GM21447 (cell line): ENCODE measurements around the gene SIX2.

ENCODE experiments used
- ATAC-seq: cut with Tn5 transposase; IDR thresholded peaks from one replicate; pipeline ENCODE4 v1.9.1; 2021; ENCODE audit not compliant: unreplicated experiment

The SIX2 gene

DNA sequence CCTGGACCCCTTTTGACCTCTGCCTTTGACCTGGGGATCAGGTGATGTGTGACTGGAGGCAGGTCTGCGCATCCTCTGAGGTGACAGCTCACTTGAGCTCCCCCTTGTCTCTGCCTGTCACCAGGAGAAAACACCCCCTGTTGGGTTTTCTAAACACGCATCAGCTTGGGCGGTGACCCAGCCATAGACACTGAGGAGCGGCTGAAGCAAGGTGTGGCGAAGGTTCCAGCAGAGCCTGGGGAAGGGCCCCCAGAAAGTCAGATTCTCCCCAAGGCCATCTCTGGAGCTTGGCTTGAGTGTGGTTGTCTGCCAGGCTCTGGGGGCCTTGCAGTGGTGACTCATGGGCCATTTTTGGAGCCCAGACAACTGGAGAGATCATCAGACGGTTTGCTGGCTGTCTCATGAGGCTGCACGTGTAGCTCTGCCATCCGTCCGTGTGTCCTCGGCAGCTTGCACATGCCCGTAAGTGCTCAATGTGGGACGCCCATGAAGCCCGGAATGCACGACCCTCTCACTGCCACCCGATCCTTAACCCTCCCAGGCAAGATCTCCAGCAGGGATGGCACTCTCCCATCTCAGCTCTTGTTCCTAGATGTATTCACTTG lies 38.3 kb downstream of the SIX2 start:
- no peak for ATAC-seq

DNA sequence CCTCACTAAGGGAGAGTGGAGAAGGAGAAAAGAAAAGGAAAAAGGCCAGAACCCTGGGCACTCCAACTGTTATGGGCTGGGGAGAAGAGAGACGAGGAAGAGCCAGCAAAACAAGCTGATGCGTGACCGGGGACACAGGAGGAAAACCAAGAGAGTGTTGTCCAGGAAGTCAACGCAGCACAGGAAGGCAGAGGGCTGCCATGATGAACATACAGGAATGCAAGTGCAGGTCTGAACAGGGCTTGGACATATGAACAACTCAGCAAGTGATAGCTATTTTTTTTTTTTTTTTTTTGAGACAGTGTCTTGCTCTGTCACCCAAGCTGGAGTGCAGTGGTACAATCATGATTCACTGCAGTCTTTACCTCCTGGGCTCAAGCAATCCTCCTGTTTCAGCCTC lies 39.3 kb downstream of the SIX2 start:
- no peak for ATAC-seq

DNA sequence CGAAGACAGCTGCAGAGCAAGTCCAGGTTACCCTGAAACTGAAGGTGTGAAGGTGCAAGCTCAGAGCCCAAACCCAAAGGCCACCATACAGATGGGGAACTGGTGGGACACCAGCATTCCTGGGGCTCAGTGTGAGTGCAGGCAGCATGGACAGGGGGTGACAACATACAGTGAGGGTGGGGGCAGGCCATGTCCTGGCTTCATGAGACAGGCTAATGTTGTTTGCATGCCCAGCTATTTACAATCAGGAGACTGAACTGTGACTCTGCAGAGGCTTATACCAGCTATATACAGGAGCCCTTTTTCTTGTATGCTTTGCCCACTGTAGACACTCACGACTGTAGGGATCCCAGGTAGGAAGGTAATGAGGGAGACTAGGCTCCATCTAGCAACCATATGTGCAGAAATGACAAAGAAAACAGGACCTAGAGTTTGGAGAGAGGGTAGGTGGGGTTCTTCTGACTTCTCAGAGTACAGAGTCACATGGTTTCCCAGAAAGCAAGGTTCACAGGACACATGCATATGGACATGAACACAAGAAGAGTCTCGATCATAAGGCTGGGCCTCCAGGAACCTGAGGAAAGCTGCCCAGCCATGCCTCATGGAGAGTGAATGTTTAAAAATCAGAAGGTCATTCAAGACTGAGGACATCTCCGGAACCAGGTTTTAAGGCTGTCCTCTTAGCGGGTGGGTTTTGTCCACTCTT lies 41.4 kb downstream of the SIX2 start:
- no peak for ATAC-seq

DNA sequence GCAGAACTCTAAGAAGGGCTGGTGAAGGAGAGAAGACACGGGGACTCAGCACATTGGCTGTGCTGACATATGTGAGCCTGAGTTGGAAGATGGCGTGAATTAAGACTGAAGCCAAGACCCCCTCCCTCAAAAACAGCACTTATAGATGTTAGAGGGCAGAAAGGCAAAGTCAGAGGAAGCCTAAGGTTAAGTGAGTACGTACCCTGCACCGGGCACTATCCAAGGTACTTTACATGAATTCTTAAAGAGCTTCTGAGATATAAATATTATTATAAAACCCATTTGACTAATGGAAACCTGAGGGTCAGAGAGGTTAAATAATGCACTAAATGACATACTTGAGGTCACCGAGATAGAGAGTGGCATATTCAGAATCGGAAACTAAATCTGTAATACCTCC lies 42.2 kb downstream of the SIX2 start:
- no peak for ATAC-seq

DNA sequence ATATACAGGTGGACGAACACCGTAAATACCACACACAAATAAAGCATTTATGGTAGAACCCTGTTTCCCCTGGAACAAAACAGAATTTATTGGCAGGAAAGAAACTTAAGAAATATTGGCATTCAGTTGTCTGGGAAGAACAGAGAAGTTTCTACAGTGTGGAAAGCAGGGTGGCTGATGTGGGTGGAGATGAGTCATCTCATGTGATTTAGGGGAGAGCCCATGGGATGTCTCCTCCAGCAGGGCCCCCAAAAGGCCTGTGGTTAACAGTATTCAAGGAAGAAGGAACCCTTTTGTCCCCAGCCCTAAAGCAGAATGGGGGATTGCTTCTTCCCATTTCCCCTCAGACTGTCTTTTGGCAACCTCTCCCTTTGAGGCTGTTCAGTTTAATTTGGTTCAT lies 43.6 kb downstream of the SIX2 start:
- no peak for ATAC-seq

DNA sequence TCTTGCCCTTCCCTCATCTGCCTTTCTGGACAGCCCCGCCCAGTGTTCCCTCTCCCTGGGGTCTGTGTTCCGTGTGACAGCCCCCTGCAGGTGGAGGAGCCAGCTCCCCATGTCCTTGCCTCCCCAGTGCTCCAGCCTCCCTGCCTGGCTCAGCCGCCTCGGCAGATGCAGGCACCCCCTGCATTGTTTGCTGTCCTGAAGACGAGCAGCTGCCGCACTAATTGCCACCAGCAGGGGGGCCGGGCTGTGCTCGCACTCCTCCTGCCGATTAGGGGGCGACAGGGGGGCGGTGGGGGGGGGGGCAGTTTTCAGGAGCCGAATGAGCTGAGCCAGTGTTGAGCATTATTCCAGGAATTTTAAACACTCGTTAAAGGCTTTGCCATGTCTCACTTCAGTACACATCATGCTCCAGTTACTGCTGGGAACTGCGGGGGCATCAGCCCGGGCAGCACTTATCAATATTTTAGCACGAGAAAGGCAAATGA lies 44.5 kb downstream of the SIX2 start:
- no peak for ATAC-seq

DNA sequence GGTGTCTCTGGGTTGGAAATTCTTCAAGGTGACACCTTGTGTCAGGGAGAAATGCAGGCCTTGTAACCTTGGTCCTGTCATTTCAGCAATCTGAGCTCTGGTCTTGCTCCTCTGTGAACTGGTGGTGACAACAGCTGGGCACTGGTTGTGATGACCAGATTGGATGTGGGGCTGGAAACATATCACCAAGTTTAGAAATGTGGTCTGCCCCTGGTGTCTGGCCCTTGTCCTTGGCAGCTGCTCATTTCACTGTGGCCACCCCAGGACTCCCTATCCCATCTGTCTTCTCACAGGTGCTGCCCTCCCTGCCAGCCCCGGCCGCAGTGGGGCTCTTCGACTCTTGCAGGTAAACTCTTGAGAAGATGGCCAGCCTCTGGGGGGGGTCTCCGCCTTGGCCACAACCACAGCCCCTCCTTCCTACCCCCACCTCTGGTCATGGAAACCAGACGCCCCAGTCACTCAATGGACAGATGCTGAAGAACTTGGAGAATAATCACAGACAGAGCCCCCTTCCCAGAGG lies 47.0 kb downstream of the SIX2 start:
- no peak for ATAC-seq

DNA sequence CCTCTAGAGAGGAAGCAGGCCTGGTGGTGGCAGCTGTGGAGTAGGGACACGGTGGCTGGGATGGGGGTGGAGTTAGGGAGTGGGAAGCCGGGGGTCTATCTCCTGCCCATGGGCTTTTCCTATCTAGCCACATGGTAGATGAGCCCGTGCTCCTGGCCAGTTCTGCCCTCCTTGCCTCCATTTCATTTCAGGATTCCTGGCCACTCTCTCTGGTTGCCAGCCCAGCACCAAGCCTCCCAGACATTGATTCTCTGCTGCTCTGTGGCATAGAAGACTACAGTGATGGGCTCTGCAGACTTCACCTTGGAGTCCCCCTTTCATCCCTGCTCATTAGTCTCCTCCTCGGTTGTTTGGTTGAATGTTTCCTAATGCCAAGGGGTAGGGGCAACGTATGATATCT lies 48.4 kb downstream of the SIX2 start:
- ATAC-seq, result no peak

DNA sequence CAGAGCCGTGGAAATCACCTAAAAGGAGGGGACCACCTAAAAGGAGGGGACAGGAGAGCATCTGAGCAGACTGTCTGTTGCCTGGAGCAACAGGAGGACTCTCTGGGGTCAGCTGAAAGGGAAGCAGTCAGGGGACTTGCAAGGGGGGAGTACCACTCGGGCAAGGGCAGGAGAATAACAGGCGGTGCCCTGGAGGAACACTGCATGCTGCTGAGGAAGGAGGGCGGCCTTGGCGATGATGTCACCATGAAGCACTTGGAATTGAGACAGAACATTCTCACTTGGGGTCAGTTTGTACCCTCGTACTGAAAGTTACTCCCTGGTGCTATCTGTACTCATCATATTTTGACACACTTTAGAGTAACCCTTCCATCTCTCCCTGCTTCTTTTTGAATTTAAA lies 49.4 kb downstream of the SIX2 start:
- ATAC-seq, result no peak

DNA sequence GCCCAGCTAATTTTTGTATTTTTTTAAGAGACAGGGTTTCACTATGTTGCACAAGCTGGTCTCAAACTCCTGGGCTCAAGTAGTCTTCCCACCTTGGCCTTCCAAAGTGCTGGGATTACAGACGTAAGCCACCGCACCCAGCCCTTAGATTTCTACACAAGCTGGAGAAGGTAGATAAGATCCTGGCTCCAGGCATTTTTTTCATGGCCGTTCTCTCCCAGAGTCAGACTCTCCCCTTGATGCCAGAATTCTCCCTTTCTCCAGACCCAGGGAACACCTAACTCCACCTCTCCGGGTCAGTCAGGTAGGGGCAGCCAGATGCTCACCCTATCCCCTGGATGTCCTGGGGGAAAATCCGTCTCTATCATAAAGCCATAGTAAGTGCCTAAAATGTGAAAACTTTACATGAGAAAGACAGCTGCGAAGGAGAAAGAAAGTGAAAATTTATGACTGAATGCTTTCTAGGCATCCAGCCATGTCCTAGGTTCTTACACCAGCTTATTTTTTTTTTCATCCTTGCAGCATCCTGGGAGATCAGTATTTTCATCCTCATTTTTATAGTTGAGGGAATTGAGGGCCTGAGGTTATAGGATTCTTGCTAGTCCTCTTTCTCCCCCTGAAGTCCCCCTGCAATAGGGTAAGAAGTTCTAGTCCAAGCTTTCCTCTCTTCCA lies 51.5 kb downstream of the SIX2 start:
- no peak for ATAC-seq

DNA sequence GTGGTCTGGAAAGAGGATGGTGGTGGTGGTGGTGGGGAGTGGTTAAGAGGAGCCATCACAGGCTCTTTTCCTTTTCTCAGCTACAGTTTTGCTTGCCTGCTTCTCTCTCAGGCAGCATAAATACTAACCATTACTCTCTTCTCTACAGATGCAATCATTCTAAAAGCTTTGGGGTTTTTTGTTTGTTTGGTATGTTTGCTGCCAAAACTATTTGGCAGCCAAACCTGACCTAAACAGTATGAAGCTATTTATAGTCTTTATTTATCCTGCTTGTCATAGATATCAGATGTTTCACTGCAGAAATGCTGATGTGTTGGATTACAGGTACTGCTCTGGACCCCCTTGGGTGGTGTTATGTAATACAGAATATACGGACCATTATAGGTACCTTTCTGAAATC lies 52.4 kb downstream of the SIX2 start:
- no peak for ATAC-seq

DNA sequence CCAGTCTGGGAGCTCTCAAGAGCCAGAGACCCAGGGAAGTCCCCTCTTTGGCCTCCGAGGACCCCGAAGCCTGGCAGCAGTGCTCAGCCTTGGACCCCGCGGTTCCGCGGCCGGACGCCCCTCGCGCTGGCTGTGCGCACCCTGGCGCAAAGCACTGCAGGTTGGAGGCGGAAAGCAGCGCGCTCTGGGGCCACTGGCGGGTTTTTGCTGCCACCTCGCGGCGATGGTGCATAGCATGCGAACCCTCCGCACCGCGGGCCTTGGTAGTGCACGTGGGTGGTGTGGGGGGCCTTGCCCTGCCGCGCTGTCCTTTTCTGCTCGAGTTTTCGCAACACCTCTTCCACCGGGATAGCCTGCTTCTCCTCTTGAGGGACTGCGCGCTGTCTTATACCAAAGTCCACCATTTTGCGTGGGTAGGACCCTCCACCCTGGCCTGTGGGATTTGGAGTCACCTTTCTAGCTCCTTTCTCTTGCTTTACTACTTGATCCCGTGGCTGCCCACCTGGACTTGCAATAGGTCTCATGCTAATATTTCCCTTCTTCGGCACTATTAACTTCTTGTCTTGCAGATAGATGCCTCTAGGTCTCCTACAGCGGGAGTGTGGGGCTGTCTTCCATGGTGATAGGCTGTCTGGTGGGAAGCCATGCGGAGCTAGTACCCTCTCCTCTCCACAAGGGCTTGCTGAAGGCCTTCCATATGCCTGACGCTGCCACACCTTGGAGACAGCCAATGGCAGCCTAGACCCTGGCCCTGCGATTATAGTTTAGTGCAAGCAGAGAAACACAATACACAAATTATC lies 53.5 kb downstream of the SIX2 start:
- ATAC-seq, result peak; percentile 65
